NT2/D1 (cell line): Measurements from ENCODE around the gene ZSCAN26.
"Not testable (repeated sequence)": the region's sequence is repeated elsewhere in the genome, so short reads cannot be mapped to it uniquely, and the experiment has no call there.

ENCODE experiments used
- DNase-seq: peaks from one replicate; pipeline ENCODE4 v3.0.0-alpha.2; 2011; ENCODE audit warnings: low read depth, low spot score
- H3K27me3 ChIP-seq: 2 replicates; pipeline ENCODE4 v1.6.0; 2011; ENCODE audit warnings: mild to moderate bottlenecking; ENCODE audit not compliant: insufficient read length, insufficient read depth
- H3K36me3 ChIP-seq: 2 replicates; pipeline ENCODE4 v1.6.1; 2011; ENCODE audit warnings: mild to moderate bottlenecking, low read length, mixed read lengths; ENCODE audit not compliant: insufficient read depth, insufficient read length
- H3K4me1 ChIP-seq: 2 replicates; pipeline ENCODE4 v1.5.1; 2011; ENCODE audit not compliant: insufficient read depth, insufficient read length
- H3K4me3 ChIP-seq: 2 replicates; pipeline ENCODE4 v1.5.1; 2011; ENCODE audit warnings: low read depth; ENCODE audit not compliant: insufficient read length
- H3K9ac ChIP-seq: 2 replicates; pipeline ENCODE4 v1.6.0; 2011; ENCODE audit warnings: low read depth; ENCODE audit not compliant: insufficient read length
- H3K9me3 ChIP-seq: 2 replicates; pipeline ENCODE4 v1.5.1; 2011; ENCODE audit warnings: mild to moderate bottlenecking, low read length; ENCODE audit not compliant: insufficient read depth
- SUZ12 ChIP-seq: IDR thresholded peaks from 2 replicates; pipeline ENCODE4 v1.6.1; 2011; ENCODE audit not compliant: insufficient read length, insufficient read depth; ENCODE audit errors: extremely low read depth
- YY1 ChIP-seq: IDR thresholded peaks from 2 replicates; pipeline ENCODE4 v1.6.1; 2011; ENCODE audit not compliant: insufficient read length, insufficient read depth
- ZNF274 ChIP-seq: IDR thresholded peaks from 2 replicates; pipeline ENCODE4 v1.6.1; 2011; ENCODE audit warnings: mild to moderate bottlenecking, low read depth, low read length

Gene ZSCAN26

GRCh38 chr6:28280595-28281287, 13.8 kb downstream of the ZSCAN26 start:
- H3K4me3 ChIP-seq, result peak overlapping the region; percentile 21
- TF ChIP-seq SUZ12 (no peak), ZNF274 (no peak), YY1 (no peak)
- no peak overlapping the region for H3K9ac ChIP-seq
- peaks cover 4% of the 10 kb centered on the region for H3K27me3 ChIP-seq
- no peak for DNase-seq
- no peaks in the 10 kb centered on the region for H3K9me3 ChIP-seq
- H3K4me1 ChIP-seq, result no peaks in the 10 kb centered on the region
- peaks cover 33% of the 10 kb centered on the region for H3K36me3 ChIP-seq

DNA sequence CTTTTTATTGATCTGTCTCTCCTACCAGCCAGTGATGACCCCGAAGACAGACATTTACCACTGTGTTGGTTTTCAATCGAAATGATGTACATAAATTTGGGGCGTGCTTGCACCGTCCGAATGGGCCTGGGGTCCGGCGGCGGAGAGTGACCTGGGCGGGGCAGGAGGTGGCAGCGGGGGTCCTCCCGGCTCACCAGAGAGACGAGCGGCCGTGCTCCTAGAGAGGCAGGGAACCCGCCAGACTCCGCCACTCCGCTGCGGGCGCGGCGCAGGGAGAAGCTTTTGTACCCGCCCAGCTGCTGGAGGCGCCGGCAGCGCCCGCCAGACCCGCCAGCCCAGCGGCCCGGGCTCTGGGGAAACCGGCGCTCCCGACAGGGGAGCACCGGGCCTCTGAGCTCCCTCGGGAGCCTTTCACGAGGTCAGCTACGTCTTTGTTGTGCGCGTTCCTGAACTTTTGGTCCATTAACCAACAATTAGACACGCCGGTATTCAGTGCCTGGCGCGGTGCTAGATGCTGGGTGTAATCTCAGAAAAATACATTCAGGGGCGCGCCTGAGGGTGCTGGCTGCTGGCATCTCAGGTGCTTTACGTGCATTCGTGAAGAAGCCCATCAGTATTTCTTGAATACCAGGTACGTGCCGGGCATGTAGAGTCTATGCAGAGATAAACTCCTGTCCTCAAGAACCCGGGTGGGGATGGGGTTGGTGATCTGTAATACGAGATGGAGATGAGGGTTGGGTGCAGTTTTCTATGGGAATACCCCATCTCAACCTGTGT, 14.5 kb downstream of the ZSCAN26 start, which contains the start of gene PGBD1:
PGBD1 (plus strand) TSS at position 285 of the 777 bp plus-strand sequence. CDS start 2,242 bp downstream, outside the sequence.
- peak within 1 kb of the TSS; percentile 83 for H3K9ac ChIP-seq
- TF ChIP-seq ZNF274, result no peak
- no peak for TF ChIP-seq SUZ12
- TF ChIP-seq YY1, result no peak
- no peaks in the 10 kb centered on the region for H3K9me3 ChIP-seq
- H3K4me1 ChIP-seq, result no peaks in the 10 kb centered on the region
- H3K36me3 ChIP-seq, result peaks cover 35% of the 10 kb centered on the region
- peaks cover 4% of the 10 kb centered on the region for H3K27me3 ChIP-seq
- peak; percentile 66 for DNase-seq
- H3K4me3 ChIP-seq, result peak within 1 kb of the TSS; percentile 76

- H3K4me1 ChIP-seq, result no peaks in the 10 kb centered on the region
- no peak overlapping the region for H3K9ac ChIP-seq
- no peak overlapping the region for H3K4me3 ChIP-seq
- peaks cover 40% of the 10 kb centered on the region for H3K36me3 ChIP-seq
- peaks cover 4% of the 10 kb centered on the region for H3K27me3 ChIP-seq
- no peak for DNase-seq
- no peaks in the 10 kb centered on the region for H3K9me3 ChIP-seq
- TF ChIP-seq ZNF274, result no peak
- TF ChIP-seq YY1, result no peak
- TF ChIP-seq SUZ12, result no peak
Observed at GRCh38 chr6:28282926-28283325, 16.0 kb downstream of the ZSCAN26 start.

GRCh38 chr6:28291573-28291972, 24.6 kb downstream of the ZSCAN26 start:
- Histone ChIP-seq H3K4me1 (no peaks in the 10 kb centered on the region), H3K27me3 (no peaks in the 10 kb centered on the region), H3K9me3 (no peaks in the 10 kb centered on the region), H3K4me3 (no peak overlapping the region), H3K36me3 (peaks cover 32% of the 10 kb centered on the region), H3K9ac (no peak overlapping the region)
- DNase-seq, result no peak
- TF ChIP-seq ZNF274 (no peak), YY1 (no peak), SUZ12 (no peak)

DNA sequence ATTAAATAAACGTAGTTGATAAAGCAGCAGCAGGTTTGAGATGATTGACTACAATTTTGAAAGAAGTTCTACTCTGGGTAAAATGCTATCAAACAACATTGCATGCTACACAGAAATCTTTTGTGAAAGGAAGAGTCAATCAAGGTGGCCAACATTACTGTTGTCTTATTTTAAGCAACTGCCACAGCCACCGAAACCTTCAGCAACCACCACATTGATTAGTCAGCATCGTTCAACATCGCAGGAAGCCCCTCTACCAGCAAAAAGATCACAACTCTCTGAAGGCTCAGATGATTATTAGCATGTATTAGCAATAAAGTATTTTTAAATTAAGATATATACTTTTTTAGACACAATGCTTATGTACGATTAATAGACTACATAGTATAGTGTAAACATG, 28.4 kb downstream of the ZSCAN26 start:
- DNase-seq, result no peak
- TF ChIP-seq YY1 (no peak), SUZ12 (no peak), ZNF274 (no peak)
- Histone ChIP-seq H3K9me3 (no peaks in the 10 kb centered on the region), H3K27me3 (no peaks in the 10 kb centered on the region), H3K36me3 (peaks cover 16% of the 10 kb centered on the region), H3K9ac (no peak overlapping the region), H3K4me3 (no peak overlapping the region), H3K4me1 (no peaks in the 10 kb centered on the region)

GRCh38 chr6:28296520-28297060, 29.6 kb downstream of the ZSCAN26 start:
- TF ChIP-seq SUZ12 (no peak), YY1 (no peak), ZNF274 (no peak)
- H3K36me3 ChIP-seq, result peaks cover 20% of the 10 kb centered on the region
- H3K4me3 ChIP-seq, result no peak overlapping the region
- no peak overlapping the region for H3K9ac ChIP-seq
- H3K27me3 ChIP-seq, result no peaks in the 10 kb centered on the region
- no peaks in the 10 kb centered on the region for H3K9me3 ChIP-seq
- DNase-seq, result no peak
- H3K4me1 ChIP-seq, result no peaks in the 10 kb centered on the region

GRCh38 chr6:28303570-28303969, 36.6 kb downstream of the ZSCAN26 start:
- Histone ChIP-seq H3K36me3 (peaks cover 9% of the 10 kb centered on the region), H3K9ac (no peak overlapping the region), H3K27me3 (no peaks in the 10 kb centered on the region), H3K9me3 (no peaks in the 10 kb centered on the region), H3K4me1 (no peaks in the 10 kb centered on the region), H3K4me3 (no peak overlapping the region)
- TF ChIP-seq ZNF274 (no peak), YY1 (no peak), SUZ12 (no peak)
- no peak for DNase-seq

- not testable (repeated sequence) for H3K4me3 ChIP-seq, H3K9me3 ChIP-seq, H3K36me3 ChIP-seq, DNase-seq, H3K9ac ChIP-seq, H3K4me1 ChIP-seq, H3K27me3 ChIP-seq
Observed at GRCh38 chr6:28306363-28306762, 39.4 kb downstream of the ZSCAN26 start.
